ENCODE data around the gene SND1.

DNA sequence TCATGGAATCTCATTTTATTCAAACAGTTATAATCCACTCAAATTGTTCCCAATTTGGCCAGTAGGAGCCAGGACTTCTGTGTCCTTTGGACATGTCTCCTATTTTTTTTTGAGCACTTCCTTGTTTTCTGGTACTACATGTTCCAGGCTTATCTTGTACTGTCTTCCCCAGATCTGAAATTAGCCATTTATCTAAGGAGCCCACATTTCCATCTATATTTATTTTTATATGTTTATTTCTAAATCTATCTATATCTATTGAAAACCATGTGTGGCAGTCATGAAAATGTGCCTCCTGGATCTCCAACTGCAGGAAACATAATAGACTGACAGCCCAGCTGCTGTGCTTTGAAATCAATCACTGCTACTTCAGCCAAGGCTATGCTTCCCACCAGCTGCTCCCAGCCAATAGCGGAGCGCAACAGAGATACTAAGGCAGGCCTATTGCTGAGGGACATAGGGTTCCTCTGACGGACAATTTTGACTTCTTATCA lies 232.1 kb downstream of the SND1 start:
- TF ChIP-seq, protein P1, sequence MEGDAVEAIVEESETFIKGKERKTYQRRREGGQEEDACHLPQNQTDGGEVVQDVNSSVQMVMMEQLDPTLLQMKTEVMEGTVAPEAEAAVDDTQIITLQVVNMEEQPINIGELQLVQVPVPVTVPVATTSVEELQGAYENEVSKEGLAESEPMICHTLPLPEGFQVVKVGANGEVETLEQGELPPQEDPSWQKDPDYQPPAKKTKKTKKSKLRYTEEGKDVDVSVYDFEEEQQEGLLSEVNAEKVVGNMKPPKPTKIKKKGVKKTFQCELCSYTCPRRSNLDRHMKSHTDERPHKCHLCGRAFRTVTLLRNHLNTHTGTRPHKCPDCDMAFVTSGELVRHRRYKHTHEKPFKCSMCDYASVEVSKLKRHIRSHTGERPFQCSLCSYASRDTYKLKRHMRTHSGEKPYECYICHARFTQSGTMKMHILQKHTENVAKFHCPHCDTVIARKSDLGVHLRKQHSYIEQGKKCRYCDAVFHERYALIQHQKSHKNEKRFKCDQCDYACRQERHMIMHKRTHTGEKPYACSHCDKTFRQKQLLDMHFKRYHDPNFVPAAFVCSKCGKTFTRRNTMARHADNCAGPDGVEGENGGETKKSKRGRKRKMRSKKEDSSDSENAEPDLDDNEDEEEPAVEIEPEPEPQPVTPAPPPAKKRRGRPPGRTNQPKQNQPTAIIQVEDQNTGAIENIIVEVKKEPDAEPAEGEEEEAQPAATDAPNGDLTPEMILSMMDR (IDR thresholded peaks at IDR 0.05) = peak in 4 of 6 experiments; percentile 21 to 43 (median 28)
- no peak for TF ChIP-seq POLR2A (IDR thresholded peaks at IDR 0.05)
